Gastrocnemius medialis (tissue), 4 donors: Measurements from ENCODE around the gene AIG1.

Experiments used
- CTCF ChIP-seq, 5 experiments: fragments of 450-650 bp in 3 of 5; fragments of 200-600 bp in 2 of 5; sonication (generic) in 2 of 5; IDR thresholded peaks in 4 of 5; conservative IDR thresholded peaks in 1 of 5; 1 replicate in 4 of 5; 2 replicates in 1 of 5; pipeline ENCODE4 v1.5.1; 2016 to 2019; ENCODE audit warnings: antibody characterized with exemption in 5 of 5, mild to moderate bottlenecking in 3 of 5, moderate library complexity in 3 of 5
- POLR2A ChIP-seq, 2 donors: fragments of 450-650 bp; IDR thresholded peaks; one replicate each; pipeline ENCODE4 v1.6.1; 2017; ENCODE audit warnings: antibody characterized with exemption in 2 of 2, mild to moderate bottlenecking in 2 of 2, moderate library complexity in 2 of 2

GRCh38 chr6:143264379-143264778, 203.7 kb downstream of the AIG1 start:
- no peak for TF ChIP-seq POLR2A (IDR thresholded peaks at IDR 0.05)
- no peak for TF ChIP-seq CTCF (IDR thresholded peaks at IDR 0.05 in 4 of 5, conservative IDR thresholded peaks at IDR 0.05 in 1 of 5)
